ACHN (cell line): ENCODE data around the gene GID4.

Source experiments
- DNase-seq: peaks from one replicate; pipeline ENCODE4 v3.0.0-alpha.2; 2015
- in situ Hi-C: cut with HindIII; loops from 2 replicates; pipeline ENCODE4 v1.10.0; 2017; ENCODE audit warnings: low sequenced_read_pairs, low pct_ligation_motif_present, low pct_unique_long_range_greater_than_20kb

GID4 gene

DNA sequence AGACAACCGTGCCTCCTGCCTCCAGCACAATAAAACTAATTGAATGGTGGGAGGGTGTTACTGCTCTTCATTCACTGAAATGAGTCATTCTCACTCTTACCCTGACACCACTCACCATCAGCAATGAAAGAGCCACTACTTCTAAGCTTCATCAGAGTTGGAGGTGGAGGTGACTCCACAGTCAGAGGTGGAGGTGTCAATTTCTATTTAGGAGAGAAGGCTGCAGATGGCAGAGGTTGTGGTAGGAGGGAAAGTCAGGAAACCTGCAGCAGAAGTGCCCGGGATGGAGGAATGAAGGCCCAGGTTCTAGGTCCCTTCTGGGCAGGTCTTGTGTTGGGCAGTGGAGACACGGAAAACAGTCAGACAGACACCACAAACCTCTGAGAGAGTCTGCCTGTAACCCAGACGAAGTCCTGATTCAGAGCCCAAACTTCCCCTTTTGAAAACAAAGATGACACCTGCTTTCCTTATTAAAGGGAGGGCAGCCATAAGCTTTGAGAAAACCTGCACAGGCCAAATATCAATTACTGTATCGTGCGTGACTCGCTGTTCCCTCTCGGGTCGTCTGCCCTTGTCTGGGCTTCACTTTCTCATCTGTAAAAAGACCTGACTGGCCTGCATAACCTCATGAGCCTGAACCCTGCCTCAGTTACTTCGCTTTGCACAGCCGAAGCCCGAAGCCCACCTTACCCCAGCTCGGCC lies 908 bp upstream of the GID4 start:
- in situ Hi-C loops = loop anchor here (10.0 kb wide), 1 partner anchor 143 kb away; no protein-coding TSS in a partner anchor
- DNase-seq = peak; percentile 8

DNA sequence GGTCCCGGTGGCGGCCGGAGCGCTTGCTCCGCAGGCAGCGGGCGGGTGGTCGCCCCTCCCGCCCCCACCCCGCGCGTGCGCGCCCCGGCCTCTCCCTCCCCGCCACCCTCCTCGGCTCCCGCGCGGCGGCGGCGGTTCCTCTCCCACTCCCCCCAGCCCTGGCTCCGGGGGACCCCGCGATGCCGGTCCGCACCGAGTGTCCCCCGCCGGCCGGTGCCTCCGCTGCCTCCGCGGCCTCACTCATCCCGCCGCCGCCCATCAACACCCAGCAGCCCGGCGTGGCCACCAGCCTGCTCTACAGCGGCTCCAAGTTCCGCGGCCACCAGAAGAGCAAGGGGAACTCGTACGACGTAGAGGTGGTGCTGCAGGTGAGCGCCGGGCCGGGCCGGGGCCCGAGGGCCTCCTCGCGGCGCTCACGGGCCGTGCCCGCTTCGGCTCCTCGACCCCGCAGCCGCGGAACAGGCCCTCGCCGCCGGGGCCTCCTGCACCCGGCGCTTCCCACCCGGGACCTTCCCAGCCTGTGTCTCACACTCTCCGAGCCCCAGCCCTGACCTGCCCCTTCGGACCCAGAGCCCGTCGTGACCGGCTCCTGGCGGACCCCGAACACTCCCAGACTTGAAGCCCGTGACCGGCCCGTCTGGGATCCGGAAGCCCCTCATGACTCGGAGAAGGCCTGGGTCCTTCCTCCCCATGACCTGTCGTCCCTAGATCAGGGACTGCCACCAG lies 490 bp downstream of the GID4 start:
- in situ Hi-C loops = loop anchor here (10.0 kb wide), 1 partner anchor 145 kb away; no protein-coding TSS in a partner anchor
- DNase-seq = peak; percentile 27

DNA sequence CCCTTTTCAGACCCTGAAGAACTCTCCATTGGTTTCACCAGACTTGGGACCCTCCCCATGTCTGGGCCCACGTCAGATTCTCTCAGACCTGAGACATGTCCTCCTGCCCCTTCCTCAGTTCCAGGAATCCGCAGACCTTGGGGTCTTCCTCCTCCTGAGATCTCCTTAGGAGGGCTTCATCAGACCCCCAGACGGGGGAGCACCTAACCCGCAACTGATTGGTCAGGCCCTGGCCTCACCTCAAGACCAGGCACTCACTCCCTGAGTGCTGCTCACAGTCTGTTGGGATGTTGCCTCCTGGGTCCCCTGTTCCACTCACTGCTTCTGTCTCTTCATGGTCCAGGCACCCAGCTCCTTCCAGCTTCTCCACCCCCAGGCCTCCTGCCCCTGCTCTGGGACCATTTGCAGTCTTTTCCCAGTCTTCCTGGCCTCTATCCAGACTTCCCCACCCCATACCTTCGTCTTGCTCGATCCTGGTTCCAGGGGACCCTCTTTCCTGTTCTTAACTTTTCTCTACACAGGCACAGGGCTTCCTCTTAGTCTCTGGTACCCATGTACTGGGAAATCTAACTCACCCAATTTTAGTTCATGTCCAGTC lies 1.2 kb downstream of the GID4 start:
- no peak for DNase-seq
- in situ Hi-C loops = no loop called here

DNA sequence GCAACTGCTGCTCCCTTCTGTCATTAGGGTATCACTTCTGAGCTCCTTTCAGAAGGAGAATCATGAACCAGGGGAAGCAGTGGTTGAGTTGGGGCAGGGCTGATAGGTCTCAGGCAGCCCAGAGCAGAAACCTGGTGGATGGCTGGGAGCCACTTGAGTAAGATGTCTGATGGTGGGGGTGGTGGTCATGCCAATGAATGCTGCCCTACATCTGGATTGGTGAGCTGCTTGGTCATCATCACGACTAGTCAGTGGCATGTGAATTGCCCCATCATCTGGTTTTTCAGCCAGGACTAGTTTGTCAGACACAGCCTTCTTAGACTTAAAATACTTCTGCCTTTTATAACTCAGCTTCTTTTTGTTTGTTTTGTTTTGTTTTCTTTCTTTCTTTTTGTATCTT lies 2.6 kb downstream of the GID4 start:
- in situ Hi-C loops = no loop called here
- DNase-seq = no peak

DNA sequence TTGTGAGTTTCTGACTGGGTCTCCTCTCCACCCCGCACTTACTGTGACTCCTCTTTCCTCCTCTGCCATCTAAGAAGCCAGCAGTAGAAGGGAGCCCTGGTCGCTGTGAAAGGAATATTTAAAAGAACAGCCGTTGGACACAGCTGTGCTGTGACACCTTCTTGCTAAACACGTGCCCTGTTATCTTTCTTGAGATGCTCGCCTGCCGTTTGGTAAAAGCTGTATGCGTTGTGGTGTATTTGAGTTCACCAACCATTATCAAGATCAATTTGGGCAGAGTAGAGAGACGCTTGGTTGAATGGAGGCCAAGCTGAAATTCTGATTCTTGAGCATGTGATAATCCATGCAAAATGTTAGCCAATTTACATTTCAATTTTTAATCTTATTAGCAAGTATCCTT lies 3.8 kb downstream of the GID4 start:
- no peak for DNase-seq
- in situ Hi-C loops = no loop called here

DNA sequence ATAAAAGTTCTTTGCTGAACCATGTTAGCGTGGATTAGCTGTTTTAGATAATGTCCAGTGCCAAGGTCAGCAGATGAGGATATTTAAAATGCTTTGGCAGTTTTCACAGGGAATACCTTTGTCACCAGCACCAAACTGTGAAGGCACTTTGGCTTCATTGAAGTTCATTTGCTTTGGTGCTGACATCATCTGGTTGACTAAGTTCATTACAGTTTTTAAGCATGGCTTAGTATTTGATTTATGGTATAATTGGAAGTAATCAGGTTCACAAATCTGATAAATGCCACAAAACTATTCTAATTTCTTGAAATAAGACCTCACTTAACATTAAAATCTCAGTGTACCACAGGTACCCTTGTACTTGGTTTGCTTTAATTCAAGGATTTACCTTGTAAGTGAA lies 4.3 kb downstream of the GID4 start:
- DNase-seq = peak; percentile 11
- in situ Hi-C loops = no loop called here

DNA sequence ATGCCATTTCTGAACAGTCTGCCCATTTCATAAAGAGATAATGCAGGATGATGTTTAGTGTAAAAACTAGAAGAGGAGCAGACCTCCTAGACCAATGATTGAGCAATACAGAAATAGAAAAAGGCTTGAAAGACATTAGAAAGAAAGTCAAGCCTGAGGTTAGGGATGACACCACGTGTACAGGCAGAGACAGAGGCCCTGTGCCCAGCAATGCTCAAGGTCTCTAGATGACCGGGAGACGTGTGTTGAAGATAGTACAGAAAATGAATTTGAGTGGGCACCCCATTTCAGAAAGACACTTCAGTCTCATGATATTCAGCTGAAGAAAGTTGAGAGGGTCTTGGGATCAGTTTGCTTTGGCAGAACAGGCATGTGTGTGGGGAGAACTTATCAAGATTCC lies 5.4 kb downstream of the GID4 start:
- in situ Hi-C loops = no loop called here
- DNase-seq = no peak

DNA sequence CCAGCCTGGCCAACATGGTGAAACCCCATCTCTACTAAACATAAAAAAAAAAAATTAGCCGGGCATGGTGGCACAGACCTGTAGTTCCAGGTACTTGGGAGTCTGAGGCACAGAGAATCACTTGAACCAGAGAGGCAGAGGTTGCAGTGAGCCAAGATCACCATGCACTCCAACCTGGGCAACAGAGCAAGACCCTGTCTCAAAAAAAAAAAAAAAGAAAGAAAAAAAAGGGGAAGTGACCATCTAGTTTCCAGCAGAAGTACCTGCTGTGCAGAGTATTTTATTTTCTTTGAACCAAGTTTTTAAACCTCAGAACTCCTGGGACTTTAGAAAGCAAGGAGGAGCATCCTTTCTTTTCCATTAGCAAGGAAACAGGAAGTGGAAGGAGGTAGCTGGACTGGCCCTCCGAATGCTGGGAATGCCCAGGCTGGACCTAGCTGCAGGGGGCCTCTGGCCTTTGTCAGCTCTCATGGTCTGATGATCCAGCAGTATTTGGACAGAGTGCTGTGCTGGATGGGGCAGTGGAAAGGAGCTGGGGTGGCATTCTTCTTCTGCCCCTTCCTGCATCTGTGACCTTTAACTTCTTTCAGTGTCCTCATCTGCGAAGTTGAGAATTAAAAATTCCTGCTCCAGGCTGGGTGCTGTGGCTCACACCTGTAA lies 6.6 kb downstream of the GID4 start:
- in situ Hi-C loops = no loop called here
- peak; percentile 34 for DNase-seq

DNA sequence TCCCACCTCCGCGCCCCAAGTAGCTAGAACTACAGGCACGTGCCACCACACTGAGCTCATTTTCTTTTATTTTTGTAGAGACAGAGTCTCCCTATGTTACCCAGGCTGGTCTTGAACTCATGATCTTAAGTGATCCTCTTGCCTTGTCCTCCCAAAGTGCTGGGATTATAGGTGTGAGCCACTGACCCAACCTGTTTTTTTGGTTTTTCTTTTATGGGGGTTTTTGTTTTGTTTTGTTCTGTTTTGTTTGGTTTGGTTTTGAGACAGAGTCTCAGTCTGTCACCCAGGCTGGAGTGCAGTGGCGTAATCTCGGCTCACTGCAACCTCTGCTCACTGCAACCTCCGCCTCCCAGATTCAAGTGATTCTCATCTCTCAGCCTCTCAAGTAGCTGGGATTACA lies 16.4 kb downstream of the GID4 start:
- DNase-seq = no peak
- in situ Hi-C loops = no loop called here

DNA sequence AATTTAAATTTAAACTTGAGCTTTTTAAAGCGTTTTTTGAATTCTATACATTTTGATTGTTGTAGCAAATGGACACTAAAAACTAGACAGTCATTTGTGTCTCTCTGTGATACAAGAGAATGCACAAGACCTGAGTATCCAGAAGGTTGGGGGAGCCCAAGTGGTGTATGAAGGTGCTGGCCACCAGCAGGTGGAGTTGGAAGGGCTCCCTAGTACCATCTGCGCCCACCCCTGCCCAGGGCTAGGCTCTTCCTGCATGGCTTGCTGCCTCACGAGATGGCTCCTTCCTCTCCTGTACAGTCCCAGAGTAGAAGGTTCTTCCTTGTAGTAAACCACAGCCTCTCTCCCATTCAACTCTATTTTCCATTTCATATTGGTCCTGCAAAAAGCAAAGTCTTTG lies 17.0 kb downstream of the GID4 start:
- no peak for DNase-seq
- in situ Hi-C loops = no loop called here

DNA sequence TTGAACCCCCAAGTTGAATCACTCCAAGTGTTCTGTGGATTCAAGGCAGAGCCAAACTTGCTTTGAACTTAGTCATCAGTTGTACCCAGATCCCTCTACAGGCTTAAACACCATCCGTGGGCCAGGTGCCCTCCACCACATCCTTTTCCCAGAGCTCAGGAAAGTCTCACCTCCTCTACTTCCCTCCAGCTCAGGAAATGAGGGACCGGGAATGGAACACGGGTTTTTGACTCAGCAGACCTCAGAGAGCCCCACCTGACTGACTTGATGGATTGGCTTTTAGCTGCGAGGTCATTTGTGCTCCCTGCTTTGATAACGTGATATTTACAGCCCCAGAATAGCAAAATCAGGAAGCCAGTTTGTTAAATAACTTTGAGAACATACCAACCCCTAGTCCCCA lies 20.1 kb downstream of the GID4 start:
- DNase-seq = no peak
- in situ Hi-C loops = no loop called here

DNA sequence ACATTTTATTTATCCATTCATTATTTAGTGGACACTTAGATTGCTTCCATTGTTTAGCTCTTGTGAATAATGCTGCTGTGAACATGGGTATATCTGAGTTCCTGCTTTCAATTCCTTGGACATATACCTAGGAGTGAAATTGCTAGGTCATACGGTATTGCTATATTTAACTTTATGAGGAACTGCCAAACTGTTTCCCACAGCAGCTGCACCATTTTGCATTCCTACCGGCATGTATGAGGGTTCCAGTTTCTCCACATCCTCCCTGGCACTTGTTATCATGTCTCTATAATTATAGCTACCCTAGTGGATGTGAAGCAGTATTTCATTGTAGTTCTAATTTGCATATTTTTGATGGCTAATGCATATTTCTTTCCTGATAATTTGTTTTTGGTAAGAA lies 24.8 kb downstream of the GID4 start:
- DNase-seq = no peak
- in situ Hi-C loops = no loop called here

DNA sequence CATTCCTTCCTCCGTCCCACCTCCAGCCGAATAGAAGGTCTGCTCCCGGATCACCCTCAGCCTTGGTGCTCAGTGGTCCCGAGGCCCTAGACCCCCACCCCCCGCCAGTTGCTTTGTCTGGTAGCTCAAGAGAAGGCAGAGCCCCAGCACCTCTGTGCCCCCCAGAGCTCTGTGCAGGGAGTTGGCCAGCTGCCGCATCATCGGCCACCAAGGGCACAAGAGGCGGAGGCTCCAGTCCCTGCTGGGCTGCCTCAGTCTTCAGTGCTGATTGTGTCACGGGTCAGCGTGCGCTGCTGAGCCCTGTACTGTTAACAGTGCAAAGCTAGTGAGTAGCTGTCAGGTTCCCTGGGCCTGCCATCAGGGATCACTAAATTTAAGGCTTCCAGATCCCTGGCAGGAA lies 26.3 kb downstream of the GID4 start:
- in situ Hi-C loops = no loop called here
- no peak for DNase-seq

DNA sequence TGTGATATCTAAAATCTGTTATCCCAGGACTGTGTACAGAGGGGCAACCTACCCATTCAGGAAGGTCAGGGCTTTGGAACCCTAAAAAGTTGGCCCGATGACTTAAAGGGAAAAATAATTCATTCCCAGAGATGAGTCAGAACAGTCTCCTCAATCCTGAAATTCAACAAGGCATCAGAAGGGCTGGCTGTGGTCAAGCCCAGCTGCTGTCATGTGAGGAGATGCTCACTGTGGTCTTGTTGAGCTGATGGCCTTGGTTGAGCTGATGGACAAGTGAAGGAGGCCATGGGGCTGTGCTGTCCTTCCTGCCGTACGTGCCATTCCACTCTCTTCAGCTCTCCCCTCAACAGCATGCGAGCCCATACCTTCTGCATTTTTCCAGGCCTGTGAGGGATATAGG lies 27.7 kb downstream of the GID4 start:
- in situ Hi-C loops = no loop called here
- no peak for DNase-seq

DNA sequence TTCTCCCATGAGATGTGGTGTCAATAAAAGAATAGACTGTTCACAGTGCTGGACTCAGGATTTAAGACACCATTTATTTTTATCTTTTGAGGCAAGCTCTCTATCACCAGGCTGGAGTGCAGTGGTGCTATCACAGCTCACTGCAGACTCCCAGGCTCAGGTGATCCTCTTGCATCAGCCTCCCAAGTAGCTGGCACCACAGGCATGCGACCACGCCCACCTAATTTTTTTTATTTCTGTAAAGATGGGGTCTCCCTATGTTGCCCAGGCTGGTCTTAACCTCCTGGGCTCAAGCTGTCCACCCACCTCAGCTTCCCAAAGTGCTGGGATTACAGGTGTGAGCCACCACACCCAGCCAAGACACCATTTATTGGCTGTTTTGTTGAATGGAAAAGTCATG lies 29.9 kb downstream of the GID4 start:
- in situ Hi-C loops = no loop called here
- DNase-seq = no peak

DNA sequence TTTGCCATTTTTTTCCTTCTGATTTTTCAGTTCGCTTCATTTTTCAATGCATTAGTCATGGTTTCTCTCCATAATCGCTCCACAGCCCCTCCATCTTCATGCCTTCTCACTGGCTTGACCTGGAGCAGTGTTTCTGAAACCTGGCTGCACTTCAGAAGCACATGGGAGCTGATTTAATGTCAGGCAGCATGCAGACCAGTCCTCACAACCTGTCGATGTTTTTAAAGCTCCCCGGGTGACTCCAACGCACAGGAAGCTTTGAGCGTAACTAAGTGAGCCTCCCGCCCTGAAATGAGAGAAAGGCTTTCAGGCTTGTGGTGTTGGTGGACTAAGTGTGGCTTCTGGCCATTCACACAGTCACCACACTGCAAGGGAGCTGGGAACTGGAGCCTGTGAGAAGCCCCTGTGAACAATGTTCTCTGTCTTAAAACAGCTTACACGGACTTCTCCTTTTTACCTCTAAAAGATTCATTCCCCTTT lies 31.7 kb downstream of the GID4 start:
- in situ Hi-C loops = no loop called here
- no peak for DNase-seq

DNA sequence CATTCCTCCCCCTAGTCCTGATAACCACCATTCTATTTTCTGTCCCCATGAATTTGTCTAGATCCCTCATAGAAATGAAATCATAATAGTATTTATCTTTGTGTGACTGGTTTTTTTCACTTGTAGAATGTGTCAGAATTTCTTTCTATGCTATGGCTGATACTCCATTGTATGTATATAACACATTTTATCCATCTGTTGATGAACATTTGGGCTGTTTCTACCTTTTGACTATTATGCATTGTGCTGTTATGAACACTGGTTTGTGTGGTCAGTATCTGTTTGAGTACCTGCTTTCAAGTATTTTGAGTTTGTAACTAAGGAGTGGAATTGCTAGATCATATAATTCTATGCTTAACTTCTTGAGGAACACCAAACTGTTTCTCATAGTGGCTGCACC lies 32.5 kb downstream of the GID4 start:
- DNase-seq = no peak
- in situ Hi-C loops = no loop called here

DNA sequence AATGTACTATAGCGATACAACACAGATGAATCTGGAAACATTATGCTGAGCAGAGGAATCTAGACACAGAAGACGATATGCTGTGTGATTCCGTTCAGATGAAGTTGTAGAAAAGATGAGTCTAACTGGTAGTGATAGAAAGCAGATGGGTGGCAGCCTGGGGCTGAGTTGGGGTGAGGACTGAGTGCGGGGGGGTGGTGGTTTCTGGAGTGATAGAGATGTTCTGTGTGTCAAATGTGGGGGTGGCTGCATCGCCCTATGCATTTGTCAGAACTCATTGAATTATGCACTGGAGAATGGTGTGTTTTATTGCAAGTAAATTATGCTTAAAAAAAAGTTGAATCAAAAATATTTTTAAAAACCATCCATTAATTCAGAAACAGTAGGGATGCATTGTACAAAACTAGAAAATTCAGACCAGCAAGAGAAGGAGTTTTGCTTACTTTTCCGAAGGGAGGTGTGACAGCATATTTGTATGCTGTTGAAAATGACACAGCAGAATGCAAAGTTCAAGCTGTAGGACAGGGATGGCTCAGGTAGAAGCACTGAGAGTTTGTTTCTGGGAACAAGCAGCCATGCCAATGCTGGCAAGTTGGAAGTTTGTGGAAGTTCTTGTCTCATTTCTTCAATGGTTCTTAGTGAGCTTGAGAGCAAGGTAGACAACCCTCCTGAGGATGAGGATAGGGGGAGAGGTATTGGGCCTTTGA lies 35.5 kb downstream of the GID4 start:
- in situ Hi-C loops = no loop called here
- no peak for DNase-seq

DNA sequence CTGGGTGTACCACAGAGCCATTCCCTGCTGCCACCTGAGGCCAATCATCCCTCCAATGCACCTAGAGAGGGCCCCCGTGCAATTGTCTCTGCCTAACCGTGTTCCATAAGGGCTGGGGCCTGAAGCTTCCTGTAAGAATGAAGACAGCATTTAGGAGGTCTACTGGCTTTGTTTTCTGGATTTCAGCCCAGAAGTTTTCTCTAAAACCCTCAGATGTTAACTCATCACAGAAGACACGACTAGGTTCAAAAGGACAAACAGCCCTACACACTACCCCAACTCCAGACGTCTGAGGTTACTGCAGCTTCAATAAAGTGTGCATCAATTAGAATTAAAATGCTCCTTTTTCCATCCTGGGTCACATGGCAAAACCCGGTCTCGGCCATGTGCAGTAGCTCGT lies 37.7 kb downstream of the GID4 start:
- in situ Hi-C loops = no loop called here

More for the DNA sequence above, 37.7 kb downstream of the GID4 start:
- DNase-seq = no peak
